ENCODE results near the gene ARHGAP24. TPM values are rescaled to one million over a fixed set of nuclear protein-coding genes. Genes with fewer than 3 reads are reported as not detected.

The ARHGAP24 gene
- total and polyA plus RNA-seq, 10 of the 15 experiments (the other 5 are each of a cell fraction or from before 2014, with no cell fraction given), result 0.10 to 4.2 (median 0.52) TPM

GRCh38 chr4:85741921-85742591 is 267.1 kb downstream of the ARHGAP24 start (continued):
- TF ChIP-seq, protein P1, sequence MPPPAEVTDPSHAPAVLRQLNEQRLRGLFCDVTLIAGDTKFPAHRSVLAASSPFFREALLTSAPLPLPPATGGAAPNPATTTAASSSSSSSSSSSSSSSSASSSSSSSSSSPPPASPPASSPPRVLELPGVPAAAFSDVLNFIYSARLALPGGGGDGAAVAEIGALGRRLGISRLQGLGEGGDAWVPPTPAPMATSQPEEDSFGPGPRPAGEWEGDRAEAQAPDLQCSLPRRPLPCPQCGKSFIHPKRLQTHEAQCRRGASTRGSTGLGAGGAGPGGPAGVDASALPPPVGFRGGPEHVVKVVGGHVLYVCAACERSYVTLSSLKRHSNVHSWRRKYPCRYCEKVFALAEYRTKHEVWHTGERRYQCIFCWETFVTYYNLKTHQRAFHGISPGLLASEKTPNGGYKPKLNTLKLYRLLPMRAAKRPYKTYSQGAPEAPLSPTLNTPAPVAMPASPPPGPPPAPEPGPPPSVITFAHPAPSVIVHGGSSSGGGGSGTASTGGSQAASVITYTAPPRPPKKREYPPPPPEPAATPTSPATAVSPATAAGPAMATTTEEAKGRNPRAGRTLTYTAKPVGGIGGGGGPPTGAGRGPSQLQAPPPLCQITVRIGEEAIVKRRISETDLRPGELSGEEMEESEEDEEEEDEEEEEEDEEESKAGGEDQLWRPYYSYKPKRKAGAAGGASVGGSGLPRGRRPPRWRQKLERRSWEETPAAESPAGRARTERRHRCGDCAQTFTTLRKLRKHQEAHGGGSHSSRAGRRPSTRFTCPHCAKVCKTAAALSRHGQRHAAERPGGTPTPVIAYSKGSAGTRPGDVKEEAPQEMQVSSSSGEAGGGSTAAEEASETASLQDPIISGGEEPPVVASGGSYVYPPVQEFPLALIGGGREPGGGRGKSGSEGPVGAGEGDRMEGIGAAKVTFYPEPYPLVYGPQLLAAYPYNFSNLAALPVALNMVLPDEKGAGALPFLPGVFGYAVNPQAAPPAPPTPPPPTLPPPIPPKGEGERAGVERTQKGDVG (CRISPR knock-in tag; IDR thresholded peaks at IDR 0.05), result no peak

DNA sequence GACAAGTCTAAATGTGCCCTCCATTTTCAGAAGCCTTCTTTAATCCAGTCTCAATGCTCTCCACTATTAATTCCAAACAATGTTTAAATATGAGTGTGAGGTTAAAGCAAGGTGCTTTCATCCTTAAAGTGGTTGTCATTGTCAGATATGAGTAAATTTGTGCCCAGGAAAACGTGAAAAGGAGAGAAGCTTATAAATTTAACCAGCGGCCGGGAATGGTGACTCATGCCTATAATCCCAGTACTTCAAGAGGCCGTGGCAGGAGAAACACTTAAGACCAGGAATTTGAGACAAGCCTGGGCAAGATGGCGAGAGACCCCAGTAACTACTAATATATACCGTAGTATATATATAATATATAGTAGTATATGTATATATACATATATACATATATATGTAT is 270.0 kb downstream of the ARHGAP24 start:
- Histone ChIP-seq H3K4me1 (ENCODE audit: control insufficient read depth, insufficient read depth, low read length) (no peaks in the 10 kb centered on the region), H3K9me3 (replicated peaks; ENCODE audit: control insufficient read depth, insufficient read depth, low read length) (no peaks in the 10 kb centered on the region), H3K36me3 (ENCODE audit: control insufficient read depth in 2 of 2, insufficient read depth in 2 of 2, low read length in 1 of 2) (no peaks in the 10 kb centered on the region), H3K27me3 (replicated peaks in 1 of 2; ENCODE audit: control insufficient read depth in 2 of 2, insufficient read depth in 2 of 2, low read length in 1 of 2) (no peaks in the 10 kb centered on the region; a peak in 1 of 4 replicates), H3K4me2 (ENCODE audit: control insufficient read depth, insufficient read depth) (no peak overlapping the region), H3K9ac (ENCODE audit: control insufficient read depth, insufficient read depth, low read length) (no peak overlapping the region), H3K4me3 (no peak overlapping the region), H3K27ac (ENCODE audit: control insufficient read depth, insufficient read depth) (no peak overlapping the region), H3K79me2 (ENCODE audit: control insufficient read depth, insufficient read depth, low read length) (no peaks in the 10 kb centered on the region), H4K20me1 (ENCODE audit: control insufficient read depth, insufficient read depth) (no peaks in the 10 kb centered on the region), H2AFZ (ENCODE audit: control insufficient read depth, low read depth, low read length) (no peak overlapping the region)
- FAIRE-seq (no peak), ATAC-seq (no peak), DNase-seq (ENCODE audit: low read depth, low spot score) (no peak)
- TF ChIP-seq POLR2AphosphoS5 (IDR thresholded peaks at IDR 0.05; ENCODE audit: low read length), result no peak
- TF ChIP-seq, protein P2, sequence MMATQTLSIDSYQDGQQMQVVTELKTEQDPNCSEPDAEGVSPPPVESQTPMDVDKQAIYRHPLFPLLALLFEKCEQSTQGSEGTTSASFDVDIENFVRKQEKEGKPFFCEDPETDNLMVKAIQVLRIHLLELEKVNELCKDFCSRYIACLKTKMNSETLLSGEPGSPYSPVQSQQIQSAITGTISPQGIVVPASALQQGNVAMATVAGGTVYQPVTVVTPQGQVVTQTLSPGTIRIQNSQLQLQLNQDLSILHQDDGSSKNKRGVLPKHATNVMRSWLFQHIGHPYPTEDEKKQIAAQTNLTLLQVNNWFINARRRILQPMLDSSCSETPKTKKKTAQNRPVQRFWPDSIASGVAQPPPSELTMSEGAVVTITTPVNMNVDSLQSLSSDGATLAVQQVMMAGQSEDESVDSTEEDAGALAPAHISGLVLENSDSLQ (IDR thresholded peaks at IDR 0.05), result no peak
- TF ChIP-seq SIX5 (IDR thresholded peaks at IDR 0.05; ENCODE audit: low read depth, low read length, severe bottlenecking), result no peak
- no peak for TF ChIP-seq IRF5 (IDR thresholded peaks at IDR 0.05; ENCODE audit: borderline replicate concordance)
- TF ChIP-seq, protein P3, sequence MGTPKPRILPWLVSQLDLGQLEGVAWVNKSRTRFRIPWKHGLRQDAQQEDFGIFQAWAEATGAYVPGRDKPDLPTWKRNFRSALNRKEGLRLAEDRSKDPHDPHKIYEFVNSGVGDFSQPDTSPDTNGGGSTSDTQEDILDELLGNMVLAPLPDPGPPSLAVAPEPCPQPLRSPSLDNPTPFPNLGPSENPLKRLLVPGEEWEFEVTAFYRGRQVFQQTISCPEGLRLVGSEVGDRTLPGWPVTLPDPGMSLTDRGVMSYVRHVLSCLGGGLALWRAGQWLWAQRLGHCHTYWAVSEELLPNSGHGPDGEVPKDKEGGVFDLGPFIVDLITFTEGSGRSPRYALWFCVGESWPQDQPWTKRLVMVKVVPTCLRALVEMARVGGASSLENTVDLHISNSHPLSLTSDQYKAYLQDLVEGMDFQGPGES (IDR thresholded peaks at IDR 0.05), result no peak
- WGBS (ENCODE audit: insufficient coverage, insufficient replicate concordance, low lambda C conversion rate, missing lambda C conversion rate), result 91% methylated on average over 6 of the region's 6 CpGs
- RAD21 ChIA-PET (ENCODE audit: unreplicated experiment), result no interaction called here
- BruUV-seq (replicated peaks), result no TSS peak
- CTCF ChIA-PET, result interaction anchor here (1.2 to 7.6 kb wide), 2 partner anchors 298 to 327 kb away, joined by 3 to 57 read pairs; no protein-coding TSS in a partner anchor
- POLR2A ChIA-PET, result no interaction called here
- in situ Hi-C loops (cut with MboI) (loop anchor here (5.0 kb wide), 2 partner anchors 328 to 598 kb away; no protein-coding TSS in a partner anchor), intact Hi-C loops (cut with micrococcal nuclease; ENCODE audit: unreplicated experiment) (loop anchor here (5.0 kb wide), 3 partner anchors 88 to 268 kb away; partner anchors contain the start of gene ARHGAP24)
- SMC1A ChIA-PET (ENCODE audit: uncharacterized antibody, unreplicated experiment), result interaction anchor here (0.8 to 1.6 kb wide), 4 partner anchors 13 to 341 kb away, joined by 3 to 4 read pairs (median 4); no protein-coding TSS in a partner anchor
